Kidney (tissue), 14 donors: ENCODE measurements around the gene TRAF1. TPM values are rescaled to one million over a fixed set of nuclear protein-coding genes. Genes with fewer than 3 reads are reported as not detected.
"Not testable (repeated sequence)": the region's sequence is repeated elsewhere in the genome, so short reads cannot be mapped to it uniquely, and the experiment has no call there.

Experiments
- DNase-seq, 5 donors: peaks; one replicate each; pipeline ENCODE4 v3.0.0-alpha.2; 2013 to 2020
- FAIRE-seq: peaks from 2 replicates; lab custom pipeline; 2012; peaks lifted over from hg19 to GRCh38; lab: Jason Lieb, UNC
- H3K27ac ChIP-seq, 2 donors: one replicate each; pipeline ENCODE4 v1.7.0; 2013; ENCODE audit warnings: low read depth in 2 of 2, low read length in 2 of 2, inconsistent platforms in 1 of 2
- H3K27me3 ChIP-seq: one replicate; pipeline ENCODE4 v1.7.1; 2013; ENCODE audit warnings: low read length, inconsistent platforms; ENCODE audit not compliant: control insufficient read depth, insufficient read depth
- H3K36me3 ChIP-seq, 3 donors: one replicate each; pipeline versions ENCODE4 v1.7.0 to v1.7.1; 2013; ENCODE audit warnings: low read length in 3 of 3, control low read depth in 1 of 3, inconsistent platforms in 1 of 3; ENCODE audit not compliant: insufficient read depth in 3 of 3, control insufficient read depth in 2 of 3
- H3K4me1 ChIP-seq, 3 donors: one replicate each; pipeline versions ENCODE4 v1.7.0 to v1.7.1; 2013; ENCODE audit warnings: low read length in 3 of 3, inconsistent platforms in 1 of 3, low read depth in 1 of 3; ENCODE audit not compliant: control insufficient read depth in 2 of 3, insufficient read depth in 2 of 3
- H3K4me3 ChIP-seq, 3 donors: one replicate each; pipeline versions ENCODE4 v1.7.0 to v1.8.1; 2013; ENCODE audit warnings: low read length in 3 of 3, control low read depth in 1 of 3, inconsistent platforms in 1 of 3
- H3K9ac ChIP-seq, 3 donors: one replicate each; pipeline versions ENCODE4 v1.7.0 to v1.7.1; 2013; ENCODE audit warnings: low read length in 3 of 3, control low read depth in 1 of 3, inconsistent platforms in 1 of 3
- H3K9me3 ChIP-seq, 3 donors: one replicate each; pipeline versions ENCODE4 v1.7.0 to v1.7.1; 2013; ENCODE audit warnings: low read length in 3 of 3, control low read depth in 1 of 3, inconsistent platforms in 1 of 3; ENCODE audit not compliant: control insufficient read depth in 2 of 3, insufficient read depth in 1 of 3
- intact Hi-C: fragments of 100-400 bp; cut with DNase I; formaldehyde crosslinking; loops from one replicate; pipeline ENCODE4 v1.11.1; 2022
- polyA plus RNA-seq: library from polyadenylated mRNA; stranded (reverse); fragments of 350-450 nt; fragmentation: Illumina TruSeq; extraction: RNeasy Lipid Tissue Mini Kit (QIAGEN cat#74804); gene quantifications from one replicate; pipeline ENCODE4 v1.2.3, GENCODE V29; 2014; ENCODE audit warnings: low read depth, low replicate concordance; ENCODE audit not compliant: insufficient read depth
- total RNA-seq: library from RNA; stranded (reverse); fragmentation: NEBNext Ultra II Directional; extraction: Animal tissue kit (Norgen Biotek cat#: 25700); gene quantifications from one replicate; pipeline ENCODE4 v1.2.1, GENCODE V29; 2021
- TF ChIP-seq, protein P1 (sequence below): IDR thresholded peaks from 3 replicates; pipeline ENCODE4 v1.5.1; 2012; ENCODE audit warnings: mild to moderate bottlenecking, moderate library complexity, borderline replicate concordance; ENCODE audit not compliant: insufficient read depth; ENCODE audit errors: extremely low read depth
- donor health status: control.
- donor health status: control.
- donor health status: control.
- donor health status: control.
- donor health status: control.
- donor health status: DM: yes; HTN: yes; CAD: no.
- donor health status: Normal renal cell carcinoma (clear cell type).

Gene TRAF1
- total and polyA plus RNA-seq, 2 donors from 2014 or later, result 3.1 to 10.9 TPM

DNA sequence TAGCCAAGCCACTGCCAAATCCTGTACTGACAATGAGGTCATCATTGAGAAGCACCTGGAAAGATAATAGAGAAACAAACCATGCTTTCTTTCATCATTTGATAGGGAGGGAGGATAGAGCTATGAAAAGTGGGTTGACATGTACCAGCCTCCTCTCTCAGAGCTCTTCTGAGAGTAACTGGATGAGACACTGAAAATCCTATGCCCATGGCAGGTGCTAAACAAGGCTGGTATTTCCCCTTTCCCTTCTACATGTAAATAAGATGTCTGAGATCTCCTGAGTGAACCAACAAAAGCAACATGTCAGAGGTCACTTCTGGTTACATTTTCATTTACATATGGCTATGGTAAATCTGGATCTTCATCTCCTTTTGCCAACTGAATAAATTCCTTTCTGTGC lies 45.3 kb upstream of the TRAF1 start:
- Histone ChIP-seq H3K36me3 (no peaks in the 10 kb centered on the region), H3K4me3 (no peak overlapping the region), H3K4me1 (no peaks in the 10 kb centered on the region), H3K9ac (no peak overlapping the region), H3K9me3 (no peaks in the 10 kb centered on the region), H3K27ac (no peak overlapping the region), H3K27me3 (no peaks in the 10 kb centered on the region)
- TF ChIP-seq, protein P1, sequence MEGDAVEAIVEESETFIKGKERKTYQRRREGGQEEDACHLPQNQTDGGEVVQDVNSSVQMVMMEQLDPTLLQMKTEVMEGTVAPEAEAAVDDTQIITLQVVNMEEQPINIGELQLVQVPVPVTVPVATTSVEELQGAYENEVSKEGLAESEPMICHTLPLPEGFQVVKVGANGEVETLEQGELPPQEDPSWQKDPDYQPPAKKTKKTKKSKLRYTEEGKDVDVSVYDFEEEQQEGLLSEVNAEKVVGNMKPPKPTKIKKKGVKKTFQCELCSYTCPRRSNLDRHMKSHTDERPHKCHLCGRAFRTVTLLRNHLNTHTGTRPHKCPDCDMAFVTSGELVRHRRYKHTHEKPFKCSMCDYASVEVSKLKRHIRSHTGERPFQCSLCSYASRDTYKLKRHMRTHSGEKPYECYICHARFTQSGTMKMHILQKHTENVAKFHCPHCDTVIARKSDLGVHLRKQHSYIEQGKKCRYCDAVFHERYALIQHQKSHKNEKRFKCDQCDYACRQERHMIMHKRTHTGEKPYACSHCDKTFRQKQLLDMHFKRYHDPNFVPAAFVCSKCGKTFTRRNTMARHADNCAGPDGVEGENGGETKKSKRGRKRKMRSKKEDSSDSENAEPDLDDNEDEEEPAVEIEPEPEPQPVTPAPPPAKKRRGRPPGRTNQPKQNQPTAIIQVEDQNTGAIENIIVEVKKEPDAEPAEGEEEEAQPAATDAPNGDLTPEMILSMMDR, result no peak
- DNase-seq, result no peak
- FAIRE-seq, result no peak
- intact Hi-C loops, result no loop called here

DNA sequence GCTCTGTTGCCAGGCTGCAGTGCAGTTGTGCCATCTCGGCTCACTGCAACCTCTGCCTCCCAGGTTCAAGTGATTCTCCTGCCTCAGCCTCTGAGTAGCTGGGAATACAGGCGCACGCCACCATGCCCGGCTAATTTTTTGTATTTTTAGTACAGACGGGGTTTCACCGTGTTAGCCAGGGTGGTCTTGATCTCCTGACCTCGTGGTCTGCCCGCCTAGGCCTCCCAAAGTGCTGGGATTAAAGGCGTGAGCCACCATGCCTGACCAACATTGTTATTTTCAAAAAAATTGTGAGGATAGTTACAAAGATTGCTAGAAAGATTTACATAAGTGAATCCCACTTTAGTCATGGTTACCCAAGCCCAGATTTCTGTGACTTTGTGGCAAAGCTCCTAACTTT lies 44.9 kb upstream of the TRAF1 start:
- H3K36me3 ChIP-seq, H3K27ac ChIP-seq, intact Hi-C loops, H3K4me3 ChIP-seq, DNase-seq, H3K9ac ChIP-seq, H3K4me1 ChIP-seq, H3K27me3 ChIP-seq, FAIRE-seq, H3K9me3 ChIP-seq: not testable (repeated sequence)

DNA sequence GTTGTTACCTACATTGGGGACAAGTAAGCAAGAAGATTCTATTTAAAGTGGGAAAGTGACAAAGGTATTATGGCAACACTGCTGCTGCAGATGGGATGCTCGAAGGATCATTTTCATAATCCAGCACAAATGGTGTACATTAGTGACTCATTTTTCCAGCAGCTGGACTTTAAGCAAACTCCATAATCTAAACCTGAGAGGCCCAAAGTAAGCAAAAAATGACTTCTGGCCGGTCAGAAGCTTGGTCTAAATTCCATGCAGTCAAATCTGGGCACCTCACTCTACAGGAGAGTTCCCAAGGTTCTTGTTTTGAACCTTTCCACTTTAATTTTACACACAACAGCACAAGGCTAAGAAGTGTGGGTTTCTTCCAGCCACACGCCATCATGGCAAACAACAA lies 43.6 kb upstream of the TRAF1 start:
- FAIRE-seq (no peak), DNase-seq (no peak)
- Histone ChIP-seq H3K9me3 (no peaks in the 10 kb centered on the region), H3K27ac (no peak overlapping the region), H3K36me3 (no peaks in the 10 kb centered on the region), H3K27me3 (no peaks in the 10 kb centered on the region), H3K9ac (no peak overlapping the region), H3K4me1 (no peaks in the 10 kb centered on the region), H3K4me3 (no peak overlapping the region)
- intact Hi-C loops, result no loop called here
- TF ChIP-seq, protein P1, result no peak

DNA sequence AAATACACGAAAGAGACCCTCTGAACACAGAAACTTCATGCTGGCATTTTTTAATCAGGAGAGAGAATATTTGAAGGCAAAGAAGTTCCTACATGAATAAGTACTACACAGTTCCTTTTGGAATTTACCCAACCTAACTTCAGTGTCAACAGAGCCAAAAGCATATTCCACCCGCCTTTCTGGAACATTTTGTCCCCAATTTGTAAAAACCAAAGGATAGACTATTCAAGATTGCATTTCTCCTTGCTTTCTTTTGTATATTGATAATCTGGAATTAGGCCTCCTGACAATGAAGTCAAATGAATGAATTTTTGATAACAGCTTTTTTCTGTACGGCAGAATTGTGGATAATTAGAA lies 39.4 kb upstream of the TRAF1 start:
- H3K36me3 ChIP-seq, result peaks cover 0 to 2% (median 0%) of the 10 kb centered on the region in 3 donors
- H3K9me3 ChIP-seq, result no peaks in the 10 kb centered on the region
- DNase-seq, result no peak
- no peaks in the 10 kb centered on the region for H3K27me3 ChIP-seq
- H3K27ac ChIP-seq, result no peak overlapping the region
- intact Hi-C loops, result no loop called here
- no peak overlapping the region for H3K4me3 ChIP-seq
- no peaks in the 10 kb centered on the region for H3K4me1 ChIP-seq
- no peak overlapping the region for H3K9ac ChIP-seq
- FAIRE-seq, result no peak
- TF ChIP-seq, protein P1, result no peak
